ENCODE results near the gene SCYL3. TPM values are rescaled to one million over a fixed set of nuclear protein-coding genes. Genes with fewer than 3 reads are reported as not detected.

SCYL3 gene
- total RNA-seq, 1 donor from 2014 or later = 6.7 TPM

GRCh38 chr1:169904834-169905233, 11.1 kb upstream of the SCYL3 start:
- no peak for DNase-seq (ENCODE audit: low spot score)
- intact Hi-C loops (cut with DNase I) = no loop called here

GRCh38 chr1:169902751-169903150, 9.1 kb upstream of the SCYL3 start:
- intact Hi-C loops (cut with DNase I) = no loop called here

GRCh38 chr1:169901115-169901514, 7.4 kb upstream of the SCYL3 start:
- DNase-seq (ENCODE audit: low spot score) = no peak
- intact Hi-C loops (cut with DNase I) = no loop called here

More at GRCh38 chr1:169902751-169903150, 9.1 kb upstream of the SCYL3 start:
- DNase-seq (ENCODE audit: low spot score) = no peak

GRCh38 chr1:169900571-169900970, 6.9 kb upstream of the SCYL3 start:
- intact Hi-C loops (cut with DNase I) = no loop called here
- DNase-seq (ENCODE audit: low spot score) = no peak

GRCh38 chr1:169899519-169900217, 6.0 kb upstream of the SCYL3 start:
- intact Hi-C loops (cut with DNase I) = no loop called here
- no peak for DNase-seq (ENCODE audit: low spot score)

- DNase-seq (ENCODE audit: low spot score) = no peak
- intact Hi-C loops (cut with DNase I) = no loop called here
Observed at GRCh38 chr1:169896013-169896412, 2.3 kb upstream of the SCYL3 start.

GRCh38 chr1:169894424-169895145, 889 bp upstream of the SCYL3 start:
- DNase-seq (ENCODE audit: low spot score) = no peak
- intact Hi-C loops (cut with DNase I) = no loop called here

DNA sequence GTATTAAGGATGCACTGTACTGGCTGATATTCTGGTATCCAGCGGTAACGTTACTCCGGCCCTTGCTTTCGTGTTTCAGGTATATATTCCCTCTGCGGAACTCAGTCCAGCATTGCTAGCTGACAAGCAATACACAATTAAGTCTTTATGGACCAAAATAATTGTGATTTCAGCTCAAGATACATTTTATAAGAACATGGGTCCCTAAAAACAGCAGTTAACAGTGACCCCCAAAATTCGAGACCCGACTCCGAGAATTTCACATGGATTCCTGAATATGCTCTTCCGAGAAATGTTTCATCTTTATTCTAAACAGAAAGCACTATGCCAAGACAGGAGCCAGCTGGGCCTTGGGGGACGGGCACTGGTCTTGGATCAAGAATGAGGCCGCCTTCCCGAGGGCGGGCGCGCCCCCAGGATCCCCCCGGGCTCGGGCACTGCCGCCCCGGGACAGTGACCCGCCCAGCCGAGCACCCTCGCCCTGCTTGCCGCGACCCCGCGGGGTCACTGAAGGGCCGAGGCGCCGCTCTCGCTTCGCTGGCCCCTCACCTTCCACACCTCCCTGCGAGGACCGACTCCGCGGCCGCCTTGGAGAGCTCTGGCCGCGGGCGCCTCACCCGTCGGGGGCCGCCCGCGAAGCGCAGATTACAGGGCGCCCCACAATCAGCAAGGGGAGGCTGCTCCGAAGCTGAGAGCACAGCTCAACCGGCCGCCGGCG, 610 bp downstream of the SCYL3 start:
- intact Hi-C loops (cut with DNase I) = loop anchor here (2.0 kb wide), 2 partner anchors 98 to 182 kb away; partner anchors contain the start of genes KIFAP3 and METTL18
- DNase-seq (ENCODE audit: low spot score) = no peak

DNA sequence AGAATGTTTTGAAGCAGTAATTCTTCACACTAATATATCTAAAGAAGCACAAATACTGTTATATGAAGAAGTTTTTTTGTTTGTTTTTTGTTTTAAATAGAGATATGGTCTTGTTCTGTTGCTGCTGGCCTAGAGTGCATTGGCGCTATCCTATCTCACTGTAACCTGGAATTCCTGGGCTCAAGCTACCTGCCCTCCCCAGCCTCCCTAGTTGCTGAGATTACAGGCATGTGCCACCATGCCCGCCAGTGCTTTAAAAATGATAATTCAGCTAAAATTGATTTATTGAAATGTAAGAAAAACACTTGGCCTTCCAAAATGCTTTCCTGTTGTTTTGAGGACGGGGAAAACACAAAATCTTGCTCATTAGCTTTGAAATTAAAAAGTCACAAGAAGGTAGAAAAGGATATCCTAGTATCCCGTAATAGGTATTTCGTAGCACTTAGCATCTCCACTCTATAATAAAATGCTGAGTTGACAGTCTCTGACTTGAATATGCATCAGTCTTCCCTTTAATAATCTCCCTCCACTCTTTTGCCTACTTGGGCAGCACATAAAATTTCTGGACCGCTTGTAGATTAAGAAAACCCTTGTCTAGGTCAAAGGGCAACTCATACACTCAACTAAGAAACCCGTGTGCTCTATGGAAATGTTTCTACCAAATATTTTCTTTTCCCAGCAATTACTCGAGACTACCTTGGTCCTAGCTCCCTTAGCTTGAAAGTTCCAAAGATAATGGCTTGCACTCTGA, 1.3 kb downstream of the SCYL3 start:
- DNase-seq (ENCODE audit: low spot score) = no peak
- intact Hi-C loops (cut with DNase I) = loop anchor here (2.0 kb wide), 2 partner anchors 98 to 182 kb away; partner anchors contain the start of genes KIFAP3 and METTL18

DNA sequence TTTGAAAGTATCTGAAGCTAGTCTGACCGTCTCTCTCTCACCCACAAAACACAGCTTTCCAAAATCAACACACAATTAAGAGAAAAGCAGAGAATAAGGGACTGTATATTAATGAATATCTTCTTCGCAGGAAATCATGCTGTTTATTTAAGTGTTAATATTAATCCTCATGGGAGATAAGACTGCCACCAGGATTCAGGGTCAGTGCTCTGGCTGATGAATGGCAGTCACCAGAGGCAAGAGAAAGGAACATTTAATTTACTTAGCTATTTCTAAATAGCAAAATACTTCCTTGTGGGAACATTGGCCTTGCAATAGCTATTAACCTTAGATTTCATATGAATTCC, 2.2 kb downstream of the SCYL3 start:
- intact Hi-C loops (cut with DNase I) = no loop called here
- no peak for DNase-seq (ENCODE audit: low spot score)

DNA sequence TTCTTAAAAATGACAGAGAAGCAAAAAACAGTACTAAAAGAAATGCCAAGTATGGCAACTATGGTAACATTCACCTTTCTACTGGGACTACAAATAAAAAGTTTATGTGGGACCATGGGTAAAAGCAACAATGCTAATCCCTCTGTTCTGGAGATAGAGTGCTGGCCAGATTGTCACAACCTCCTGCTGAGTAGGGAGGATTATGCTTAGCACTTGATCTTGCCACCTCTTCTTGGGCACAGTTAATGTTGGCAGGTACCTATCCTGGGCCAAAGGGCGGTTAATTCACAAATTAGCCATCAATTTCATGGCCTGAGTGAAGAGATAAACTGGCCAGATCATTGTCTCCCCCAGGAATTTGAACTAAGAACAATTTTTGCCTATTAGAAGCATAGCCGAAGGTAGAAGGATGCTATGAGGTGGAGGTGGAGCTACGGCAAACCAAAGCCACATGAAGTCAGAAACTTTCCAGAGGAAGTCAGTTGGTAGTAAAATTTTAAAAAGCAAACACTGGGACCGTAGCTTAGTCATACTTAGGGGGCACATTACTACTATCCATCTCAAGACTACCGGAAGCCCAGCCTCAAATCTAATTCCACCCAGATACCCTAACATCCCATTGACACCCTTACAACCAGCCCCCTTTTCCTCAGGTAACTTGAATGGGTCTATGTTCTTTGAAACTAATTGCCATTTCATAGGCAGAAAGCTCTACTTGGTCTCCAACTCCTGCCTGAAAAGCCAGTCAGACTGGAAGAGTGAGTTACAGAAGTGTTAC, 2.7 kb downstream of the SCYL3 start:
- no peak for DNase-seq (ENCODE audit: low spot score)
- intact Hi-C loops (cut with DNase I) = no loop called here

DNA sequence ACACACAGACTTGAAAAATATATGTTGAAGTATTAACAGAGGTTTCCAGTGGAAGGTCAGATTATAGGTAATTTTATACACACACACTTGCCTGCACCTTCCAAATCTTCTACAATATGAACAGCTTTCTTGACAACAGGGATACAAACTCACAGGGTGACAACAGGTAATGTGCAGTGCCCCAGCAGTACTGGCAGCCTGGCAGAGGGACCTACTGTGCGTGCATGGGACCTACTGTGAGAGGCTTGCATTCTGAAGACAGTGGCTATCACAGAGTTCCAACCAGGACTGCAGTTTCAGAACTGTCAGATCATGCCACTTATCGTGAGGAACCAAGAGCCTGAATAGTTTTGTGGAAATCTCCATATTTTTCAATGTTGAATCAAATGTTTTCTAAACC, 3.8 kb downstream of the SCYL3 start:
- DNase-seq (ENCODE audit: low spot score) = no peak
- intact Hi-C loops (cut with DNase I) = no loop called here

GRCh38 chr1:169886931-169887330, 6.8 kb downstream of the SCYL3 start:
- no peak for DNase-seq (ENCODE audit: low spot score)
- intact Hi-C loops (cut with DNase I) = no loop called here

- intact Hi-C loops (cut with DNase I) = no loop called here
- no peak for DNase-seq (ENCODE audit: low spot score)
Observed at GRCh38 chr1:169886422-169886821, 7.3 kb downstream of the SCYL3 start.

DNA sequence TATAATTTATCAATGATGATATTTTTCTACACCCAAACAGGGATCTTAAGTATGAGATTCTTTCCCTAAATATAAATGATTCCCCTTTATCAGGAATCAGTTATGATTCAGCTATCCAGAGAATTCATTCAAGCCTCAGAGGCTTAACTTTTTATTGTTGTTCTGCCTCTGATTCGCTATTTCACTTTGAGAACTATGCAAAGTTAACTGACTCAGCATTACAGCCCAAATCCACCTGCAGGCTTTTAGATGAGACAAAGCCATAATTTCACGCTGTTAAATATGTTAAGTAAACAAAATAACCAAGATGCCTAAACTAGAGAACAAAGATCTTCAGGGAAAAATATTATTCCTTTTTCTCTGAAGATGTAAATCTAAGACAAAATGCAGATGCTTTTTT, 8.5 kb downstream of the SCYL3 start:
- no peak for DNase-seq (ENCODE audit: low spot score)
- intact Hi-C loops (cut with DNase I) = no loop called here

GRCh38 chr1:169884634-169885033, 9.1 kb downstream of the SCYL3 start:
- intact Hi-C loops (cut with DNase I) = no loop called here
- no peak for DNase-seq (ENCODE audit: low spot score)

GRCh38 chr1:169882039-169882511, 11.6 kb downstream of the SCYL3 start:
- no peak for DNase-seq (ENCODE audit: low spot score)
- intact Hi-C loops (cut with DNase I) = no loop called here

DNA sequence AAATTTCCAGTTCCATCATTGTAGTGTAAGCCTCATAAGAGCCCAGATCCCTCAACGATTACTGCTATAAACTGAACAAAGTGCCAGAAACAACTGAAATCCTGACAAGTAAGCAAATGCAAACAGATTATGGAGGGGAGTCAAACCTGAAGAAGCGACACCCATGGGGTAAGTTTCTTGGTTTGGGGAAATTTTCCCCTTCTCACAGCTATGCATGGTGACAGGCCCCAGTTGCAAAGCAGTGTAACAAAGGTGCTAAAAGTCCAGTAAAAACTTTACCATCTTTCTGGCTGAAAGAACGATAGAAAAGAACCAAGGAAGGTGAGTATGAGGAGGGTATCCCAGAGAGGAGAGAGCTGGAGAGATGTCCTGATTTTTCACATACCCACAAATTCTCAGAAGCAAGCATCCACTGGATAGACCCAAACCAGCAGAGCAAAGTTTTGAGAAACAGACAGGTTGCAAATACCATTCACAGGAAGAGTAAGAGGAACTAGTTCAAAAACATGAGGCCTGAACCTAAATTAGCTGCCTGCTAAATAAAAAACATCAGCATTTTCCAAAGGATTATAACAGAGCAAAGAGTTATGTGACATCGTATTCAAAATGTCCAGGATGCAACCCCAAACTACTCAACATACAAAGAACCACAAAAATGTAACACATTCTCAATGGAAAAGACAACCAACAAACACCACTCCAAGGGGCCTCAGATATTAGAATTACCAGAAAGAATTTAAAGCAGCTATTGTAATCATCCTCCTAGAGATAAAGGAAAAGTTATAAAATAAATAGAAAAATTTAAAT, 14.5 kb downstream of the SCYL3 start:
- intact Hi-C loops (cut with DNase I) = no loop called here
- DNase-seq (ENCODE audit: low spot score) = no peak
